ENCODE data around the gene ABTB2. TPM values are rescaled to one million over a fixed set of nuclear protein-coding genes. Genes with fewer than 3 reads are reported as not detected.

Gene ABTB2
- total RNA-seq, 4 donors from 2014 or later: 5.0 to 44.1 (median 33.0) TPM

DNA sequence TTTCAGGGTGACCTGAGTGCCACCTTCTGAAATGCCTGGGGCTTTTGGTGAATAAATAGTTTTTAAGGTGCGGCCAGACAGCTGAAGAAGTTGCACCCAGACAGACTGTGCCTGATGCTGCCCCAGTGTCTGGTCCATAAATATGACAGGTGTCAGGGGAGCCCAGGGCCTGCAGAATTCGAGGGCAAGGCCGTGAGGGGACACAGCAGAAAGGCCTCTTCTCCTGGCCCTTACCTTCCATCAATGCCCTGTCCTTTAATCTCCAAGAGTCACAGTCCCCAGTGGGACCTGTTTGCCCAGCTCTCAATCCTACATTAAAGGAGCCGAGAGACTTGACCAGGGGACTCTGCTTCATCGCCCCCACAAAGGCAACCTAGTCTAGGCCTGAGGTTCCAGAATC, 206.6 kb downstream of the ABTB2 start:
- peaks cover 0 to 41% (median 0%) of the 10 kb centered on the region in 3 donors for H3K36me3 ChIP-seq
- peaks cover 0 to 16% (median 2%) of the 10 kb centered on the region in 4 donors for H3K4me1 ChIP-seq
- no peak for DNase-seq
- H3K4me3 ChIP-seq: no peak overlapping the region
- no peak for TF ChIP-seq POLR2A (IDR thresholded peaks at IDR 0.05)
- TF ChIP-seq, protein P1, sequence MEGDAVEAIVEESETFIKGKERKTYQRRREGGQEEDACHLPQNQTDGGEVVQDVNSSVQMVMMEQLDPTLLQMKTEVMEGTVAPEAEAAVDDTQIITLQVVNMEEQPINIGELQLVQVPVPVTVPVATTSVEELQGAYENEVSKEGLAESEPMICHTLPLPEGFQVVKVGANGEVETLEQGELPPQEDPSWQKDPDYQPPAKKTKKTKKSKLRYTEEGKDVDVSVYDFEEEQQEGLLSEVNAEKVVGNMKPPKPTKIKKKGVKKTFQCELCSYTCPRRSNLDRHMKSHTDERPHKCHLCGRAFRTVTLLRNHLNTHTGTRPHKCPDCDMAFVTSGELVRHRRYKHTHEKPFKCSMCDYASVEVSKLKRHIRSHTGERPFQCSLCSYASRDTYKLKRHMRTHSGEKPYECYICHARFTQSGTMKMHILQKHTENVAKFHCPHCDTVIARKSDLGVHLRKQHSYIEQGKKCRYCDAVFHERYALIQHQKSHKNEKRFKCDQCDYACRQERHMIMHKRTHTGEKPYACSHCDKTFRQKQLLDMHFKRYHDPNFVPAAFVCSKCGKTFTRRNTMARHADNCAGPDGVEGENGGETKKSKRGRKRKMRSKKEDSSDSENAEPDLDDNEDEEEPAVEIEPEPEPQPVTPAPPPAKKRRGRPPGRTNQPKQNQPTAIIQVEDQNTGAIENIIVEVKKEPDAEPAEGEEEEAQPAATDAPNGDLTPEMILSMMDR (IDR thresholded peaks at IDR 0.05): no peak
- no peaks in the 10 kb centered on the region for H3K27me3 ChIP-seq
- no peak overlapping the region for H3K27ac ChIP-seq
- no peaks in the 10 kb centered on the region for H3K9me3 ChIP-seq

DNA sequence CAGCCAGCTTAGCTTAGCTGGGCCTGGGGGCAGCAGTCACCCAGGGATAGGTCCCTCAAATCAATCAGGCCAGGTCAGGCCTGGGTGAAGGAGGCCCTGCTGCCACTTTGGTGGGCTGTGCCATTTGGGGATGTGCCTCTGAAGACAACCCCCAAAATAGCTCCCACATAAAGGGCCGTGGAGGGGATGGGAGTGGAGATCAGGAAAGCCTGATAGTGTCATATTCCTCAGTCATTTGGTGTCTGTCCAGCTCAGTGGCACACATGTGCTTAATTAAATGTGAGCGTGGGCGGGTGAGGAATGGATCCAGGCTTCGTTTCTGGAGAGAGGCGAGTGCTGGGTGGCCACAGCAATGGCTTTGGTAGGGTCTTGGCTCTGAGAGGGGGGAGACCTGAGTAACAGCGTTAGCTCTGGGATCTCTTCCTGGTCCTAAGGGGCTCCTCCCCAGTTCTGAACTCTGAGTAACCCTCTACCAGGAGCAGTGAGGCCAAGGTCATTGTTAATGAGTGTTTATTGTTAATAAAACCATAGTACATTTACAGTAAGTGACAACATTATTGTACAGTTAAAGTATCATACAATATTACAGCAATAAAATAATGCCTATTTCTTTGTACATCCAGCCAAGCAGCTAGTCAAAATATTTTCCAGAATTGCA, 207.2 kb downstream of the ABTB2 start:
- no peaks in the 10 kb centered on the region for H3K9me3 ChIP-seq
- H3K27ac ChIP-seq: peak overlapping the region in 1 of 4 donors; percentile 36
- peaks cover 0 to 47% (median 0%) of the 10 kb centered on the region in 3 donors for H3K36me3 ChIP-seq
- DNase-seq: no peak
- TF ChIP-seq, protein P1 (IDR thresholded peaks at IDR 0.05): no peak
- no peak for TF ChIP-seq POLR2A (IDR thresholded peaks at IDR 0.05)
- H3K4me3 ChIP-seq: no peak overlapping the region
- H3K27me3 ChIP-seq: no peaks in the 10 kb centered on the region
- H3K4me1 ChIP-seq: peaks cover 0 to 16% (median 2%) of the 10 kb centered on the region in 4 donors

DNA sequence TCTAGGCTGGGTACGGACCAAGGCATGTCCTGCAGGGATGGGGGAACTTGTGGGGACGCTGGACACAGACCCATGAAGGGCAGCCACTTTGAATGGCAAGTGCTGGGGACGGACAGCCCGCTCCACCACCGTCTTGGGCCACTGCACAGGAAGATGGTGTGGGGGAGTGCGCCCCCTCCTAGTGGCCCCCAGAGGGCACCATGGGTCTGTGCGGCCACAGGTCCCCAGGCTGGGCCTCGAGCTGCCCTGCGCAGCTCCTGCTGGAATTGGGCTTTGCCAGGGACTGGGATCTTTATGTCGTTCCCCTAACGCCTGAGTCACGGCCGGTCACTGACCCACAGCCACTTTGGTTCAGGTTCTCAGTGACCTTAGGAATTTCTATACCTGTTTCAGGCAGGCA, 208.0 kb downstream of the ABTB2 start:
- TF ChIP-seq, protein P1 (IDR thresholded peaks at IDR 0.05): peak in 3 of 6 experiments; percentile 6 to 20 (median 19)
- no peak for TF ChIP-seq POLR2A (IDR thresholded peaks at IDR 0.05)
- peaks cover 0 to 55% (median 0%) of the 10 kb centered on the region in 3 donors for H3K36me3 ChIP-seq
- H3K4me1 ChIP-seq: peaks cover 0 to 16% (median 2%) of the 10 kb centered on the region in 4 donors
- no peak for DNase-seq
- no peaks in the 10 kb centered on the region for H3K9me3 ChIP-seq
- no peaks in the 10 kb centered on the region for H3K27me3 ChIP-seq
- no peak overlapping the region for H3K27ac ChIP-seq
- H3K4me3 ChIP-seq: no peak overlapping the region

DNA sequence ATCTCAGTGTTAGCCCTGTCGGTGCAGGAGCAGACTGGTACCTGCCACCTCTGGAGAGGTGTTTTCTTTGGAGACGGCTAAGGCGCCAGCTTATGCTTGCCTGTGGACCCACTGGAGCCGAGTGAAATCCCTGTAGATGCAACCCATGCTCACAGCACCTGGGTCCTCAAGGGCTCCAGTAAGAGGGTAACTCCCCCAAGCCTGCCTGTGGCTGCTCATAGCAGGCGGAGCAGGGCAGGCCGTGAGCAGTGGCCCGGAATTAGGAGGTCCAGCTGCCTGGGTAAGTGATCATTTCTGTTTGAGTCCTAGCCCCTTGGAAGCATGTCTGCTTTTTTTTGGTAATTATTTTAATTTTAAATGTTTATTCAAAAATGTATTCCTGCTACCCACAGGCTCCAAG, 208.5 kb downstream of the ABTB2 start:
- no peak overlapping the region for H3K27ac ChIP-seq
- H3K36me3 ChIP-seq: peaks cover 0 to 56% (median 0%) of the 10 kb centered on the region in 3 donors
- no peak for TF ChIP-seq POLR2A (IDR thresholded peaks at IDR 0.05)
- TF ChIP-seq, protein P1 (IDR thresholded peaks at IDR 0.05): no peak
- H3K9me3 ChIP-seq: no peaks in the 10 kb centered on the region
- H3K27me3 ChIP-seq: no peaks in the 10 kb centered on the region
- no peak overlapping the region for H3K4me3 ChIP-seq
- peaks cover 0 to 16% (median 2%) of the 10 kb centered on the region in 4 donors for H3K4me1 ChIP-seq
- DNase-seq: no peak

DNA sequence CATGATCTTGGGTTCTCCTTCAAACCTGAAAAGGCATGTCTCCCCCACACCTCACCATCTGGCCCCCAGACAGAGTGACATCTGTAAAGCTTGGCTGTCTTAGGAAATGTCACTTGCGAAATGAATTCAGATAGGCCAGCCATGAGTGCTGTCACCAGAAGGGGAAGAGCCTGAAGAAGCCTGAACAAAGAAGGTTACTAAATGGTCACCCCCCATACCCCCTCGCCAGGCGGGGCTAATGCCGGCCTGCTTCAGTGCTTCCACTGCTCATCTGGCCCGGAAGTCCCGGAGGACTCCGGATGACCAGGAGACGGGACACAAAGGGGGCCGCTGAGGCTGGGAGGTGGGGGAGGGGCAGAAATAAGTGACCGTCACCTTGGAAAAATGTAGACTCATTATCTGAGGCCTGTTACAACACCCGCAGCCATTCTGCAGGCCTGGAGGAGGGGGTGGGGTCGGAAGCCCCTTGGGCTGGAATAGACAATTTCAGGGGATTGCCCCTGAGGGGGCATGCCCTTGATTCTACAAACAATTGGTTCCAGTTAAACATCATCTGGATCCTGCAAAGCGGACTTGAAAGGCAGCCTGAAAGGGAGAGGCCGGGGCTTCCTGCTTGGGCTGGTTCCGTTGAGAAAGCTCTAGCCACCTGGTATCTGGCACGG, 209.2 kb downstream of the ABTB2 start:
- Histone ChIP-seq H3K4me1 (peaks cover 0 to 16% (median 1%) of the 10 kb centered on the region in 4 donors), H3K27me3 (no peaks in the 10 kb centered on the region), H3K4me3 (no peak overlapping the region), H3K27ac (no peak overlapping the region), H3K9me3 (no peaks in the 10 kb centered on the region), H3K36me3 (peaks cover 0 to 62% (median 0%) of the 10 kb centered on the region in 3 donors)
- DNase-seq: no peak
- no peak for TF ChIP-seq POLR2A (IDR thresholded peaks at IDR 0.05)
- TF ChIP-seq, protein P1 (IDR thresholded peaks at IDR 0.05): no peak

Measured in Peyer's patch (tissue), 4 donors.